22Rv1 (cell line): ENCODE measurements around the gene LDLRAD4.

Experiments used
- ZFX ChIP-seq: fragments of 450-650 bp; IDR thresholded peaks from 2 replicates; pipeline ENCODE4 v1.6.1; 2017; ENCODE audit warnings: antibody characterized with exemption, borderline replicate concordance
- TF ChIP-seq, protein P1 (sequence below): fragments of 450-650 bp; IDR thresholded peaks from 2 replicates; pipeline ENCODE4 v1.5.1; 2017; ENCODE audit warnings: mild to moderate bottlenecking

DNA sequence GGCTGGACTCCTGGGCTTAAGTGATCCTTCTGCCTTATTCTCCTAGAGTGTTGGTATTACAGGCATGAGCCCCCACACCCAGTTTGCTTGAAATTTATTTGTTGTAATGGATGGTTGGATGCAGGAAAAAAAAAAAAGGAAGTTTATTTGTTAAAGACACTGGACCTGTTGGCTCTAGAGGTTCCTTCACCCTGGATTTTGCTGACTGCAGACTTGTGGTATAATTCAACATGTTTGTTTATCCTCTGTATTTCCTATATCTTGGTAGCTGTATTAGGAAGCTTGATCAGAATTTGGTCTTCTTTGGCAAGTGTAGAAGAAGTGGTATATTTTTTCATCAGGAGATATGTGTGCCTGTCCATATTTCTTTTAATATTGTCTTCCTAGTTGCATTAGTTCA lies 138.7 kb downstream of the LDLRAD4 start:
- TF ChIP-seq, protein P1, sequence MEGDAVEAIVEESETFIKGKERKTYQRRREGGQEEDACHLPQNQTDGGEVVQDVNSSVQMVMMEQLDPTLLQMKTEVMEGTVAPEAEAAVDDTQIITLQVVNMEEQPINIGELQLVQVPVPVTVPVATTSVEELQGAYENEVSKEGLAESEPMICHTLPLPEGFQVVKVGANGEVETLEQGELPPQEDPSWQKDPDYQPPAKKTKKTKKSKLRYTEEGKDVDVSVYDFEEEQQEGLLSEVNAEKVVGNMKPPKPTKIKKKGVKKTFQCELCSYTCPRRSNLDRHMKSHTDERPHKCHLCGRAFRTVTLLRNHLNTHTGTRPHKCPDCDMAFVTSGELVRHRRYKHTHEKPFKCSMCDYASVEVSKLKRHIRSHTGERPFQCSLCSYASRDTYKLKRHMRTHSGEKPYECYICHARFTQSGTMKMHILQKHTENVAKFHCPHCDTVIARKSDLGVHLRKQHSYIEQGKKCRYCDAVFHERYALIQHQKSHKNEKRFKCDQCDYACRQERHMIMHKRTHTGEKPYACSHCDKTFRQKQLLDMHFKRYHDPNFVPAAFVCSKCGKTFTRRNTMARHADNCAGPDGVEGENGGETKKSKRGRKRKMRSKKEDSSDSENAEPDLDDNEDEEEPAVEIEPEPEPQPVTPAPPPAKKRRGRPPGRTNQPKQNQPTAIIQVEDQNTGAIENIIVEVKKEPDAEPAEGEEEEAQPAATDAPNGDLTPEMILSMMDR, result no peak
- TF ChIP-seq ZFX, result no peak
